ENCODE data around the gene VWDE.
"Not testable (repeated sequence)": the region's sequence is repeated elsewhere in the genome, so short reads cannot be mapped to it uniquely, and the experiment has no call there.

VWDE gene

GRCh38 chr7:12403287-12404181 lies at the start of gene VWDE:
Gene VWDE, minus strand, starts transcription at chr7:12403865. Its CDS starts 149 bp downstream, at chr7:12403716.
- H3K27ac ChIP-seq = peak within 1 kb of the TSS; percentile 69
- TF ChIP-seq ZFX (IDR thresholded peaks at IDR 0.05; ENCODE audit: borderline replicate concordance) (no peak), CTCF (IDR thresholded peaks at IDR 0.05) (peak; percentile 30)

GRCh38 chr7:12453136-12453535 lies 49.5 kb upstream of the VWDE start:
- H3K27ac ChIP-seq = not testable (repeated sequence)

DNA sequence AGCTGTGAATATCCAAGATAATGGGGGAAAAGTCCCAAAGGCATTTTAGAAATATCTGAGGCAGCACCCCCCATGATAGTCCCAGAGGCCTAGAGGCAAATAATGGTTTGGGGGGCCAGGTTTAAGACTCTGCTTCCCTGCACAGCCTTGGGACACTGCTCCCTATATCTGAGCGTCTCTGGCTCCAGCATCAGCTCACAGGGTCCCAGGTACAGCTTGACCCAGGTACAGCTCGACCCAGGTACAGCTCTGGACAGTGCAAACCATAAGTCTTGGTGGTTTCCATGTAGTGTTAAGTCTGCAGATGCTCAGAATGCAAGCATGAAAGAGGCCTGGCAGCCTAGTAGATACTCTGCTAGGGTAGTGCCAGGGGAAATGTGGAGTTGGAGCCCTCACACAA lies 47.0 kb upstream of the VWDE start:
- H3K27ac ChIP-seq = no peak overlapping the region
- TF ChIP-seq CTCF (IDR thresholded peaks at IDR 0.05) = no peak
- TF ChIP-seq ZFX (IDR thresholded peaks at IDR 0.05; ENCODE audit: borderline replicate concordance) = no peak

DNA sequence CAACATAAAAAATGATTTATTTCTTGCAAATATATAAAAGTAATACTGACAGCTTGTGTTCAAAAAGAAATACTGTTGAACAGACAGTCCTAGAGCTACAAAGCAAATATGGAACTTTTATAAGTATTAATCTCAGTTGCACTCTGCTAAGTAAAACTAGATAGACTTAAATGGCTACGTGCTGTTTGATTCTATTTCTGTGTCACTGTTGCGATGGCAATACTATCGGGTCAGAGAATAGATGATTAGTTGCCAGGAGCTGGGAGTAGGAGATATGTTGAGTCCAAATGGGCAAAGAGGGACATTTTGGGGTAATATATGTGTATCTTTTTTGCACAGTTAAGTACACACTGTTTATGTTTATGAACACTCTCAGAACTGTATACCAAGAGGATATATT lies 41.1 kb upstream of the VWDE start:
- TF ChIP-seq ZFX (IDR thresholded peaks at IDR 0.05; ENCODE audit: borderline replicate concordance) (no peak), CTCF (IDR thresholded peaks at IDR 0.05) (no peak)
- no peak overlapping the region for H3K27ac ChIP-seq

- TF ChIP-seq ZFX (IDR thresholded peaks at IDR 0.05; ENCODE audit: borderline replicate concordance) = no peak
- TF ChIP-seq CTCF (IDR thresholded peaks at IDR 0.05) = no peak
- H3K27ac ChIP-seq = no peak overlapping the region
These were observed 36.6 kb upstream of the VWDE start for GRCh38 chr7:12440229-12440628.

DNA sequence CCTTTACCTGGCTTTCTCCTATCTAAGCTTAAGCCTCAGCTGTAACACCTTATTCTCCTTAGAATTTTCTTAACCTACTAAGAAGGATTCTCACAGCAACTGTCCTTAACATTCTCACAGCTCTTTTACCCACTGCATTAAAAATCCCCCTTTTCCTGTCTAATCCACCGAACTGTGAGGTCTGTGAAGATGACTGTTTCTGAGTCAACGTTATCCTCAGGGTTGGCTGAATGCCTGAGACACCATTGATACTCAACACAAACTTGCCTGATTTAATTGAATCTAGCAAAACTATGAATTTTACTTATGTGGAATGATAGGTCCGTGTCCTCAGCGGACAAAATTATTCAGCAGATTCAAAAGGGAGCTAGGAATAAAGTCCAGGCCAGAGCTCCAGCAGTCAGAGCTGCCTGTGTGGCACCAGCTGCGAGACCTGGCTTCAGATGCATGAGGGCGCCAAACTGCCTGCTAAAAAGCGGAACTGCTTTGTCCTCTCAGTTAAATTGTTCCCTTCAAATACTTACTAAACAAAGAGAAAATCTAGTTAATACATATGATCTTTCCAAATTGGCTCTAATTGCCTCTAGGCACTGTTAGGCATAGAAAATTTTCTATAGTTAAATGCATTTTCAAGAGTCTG lies 33.4 kb upstream of the VWDE start:
- H3K27ac ChIP-seq = no peak overlapping the region
- TF ChIP-seq CTCF (IDR thresholded peaks at IDR 0.05) = peak; percentile 62
- TF ChIP-seq ZFX (IDR thresholded peaks at IDR 0.05; ENCODE audit: borderline replicate concordance) = no peak

DNA sequence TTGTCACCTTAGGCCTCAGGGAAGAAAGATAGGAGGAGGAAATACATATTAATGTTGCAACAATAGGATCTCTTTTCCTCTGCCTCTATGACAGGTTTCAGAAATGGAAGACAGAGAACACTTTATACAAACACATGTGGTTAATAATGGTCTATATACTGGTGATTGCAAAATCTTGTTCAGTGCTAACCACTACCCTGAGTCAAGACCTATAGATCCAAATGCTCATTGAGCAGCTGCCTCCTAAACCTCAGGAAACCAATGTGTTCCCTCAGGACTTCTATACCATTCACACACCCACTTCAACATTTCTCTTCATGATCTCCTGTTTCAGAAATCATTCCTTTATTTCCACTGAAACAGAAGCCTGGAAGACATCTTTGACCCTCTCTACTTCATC lies 32.5 kb upstream of the VWDE start:
- no peak for TF ChIP-seq CTCF (IDR thresholded peaks at IDR 0.05)
- no peak for TF ChIP-seq ZFX (IDR thresholded peaks at IDR 0.05; ENCODE audit: borderline replicate concordance)
- no peak overlapping the region for H3K27ac ChIP-seq

Data from 22Rv1 (cell line).